Stimulated activated naive CD8-positive, alpha-beta T cell treated with anti-CD3 and anti-CD28 coated beads, Interleukin-15, Interleukin-2, amounts not matched to agents 100 U/mL and 50 U/mL, for 24 hours (primary cell): ENCODE data around the gene NINL.

ENCODE experiments used
- ATAC-seq: fragments of 150-1000 bp; cut with Tn5 transposase; one replicate; pipeline ENCODE4 v1.10.0; 2021
- DNase-seq: peaks from one replicate; pipeline ENCODE4 v3.0.0; 2021

NINL gene

GRCh38 chr20:25461786-25462545 is 123.4 kb downstream of the NINL start:
- ATAC-seq (no peak), DNase-seq (no peak)

GRCh38 chr20:25461281-25461650 is 124.1 kb downstream of the NINL start:
- DNase-seq: no peak
- no peak for ATAC-seq

- ATAC-seq (no peak), DNase-seq (no peak)
Observed at GRCh38 chr20:25460566-25461280, 124.6 kb downstream of the NINL start.

- ATAC-seq (no peak), DNase-seq (no peak)
Observed at GRCh38 chr20:25459916-25460535, 125.3 kb downstream of the NINL start.

- ATAC-seq: no peak
- DNase-seq: no peak
Observed at GRCh38 chr20:25459111-25459830, 126.1 kb downstream of the NINL start.

GRCh38 chr20:25457886-25458680 is 127.2 kb downstream of the NINL start:
- DNase-seq (no peak), ATAC-seq (no peak)

GRCh38 chr20:25454153-25454900 is 131.0 kb downstream of the NINL start:
- no peak for ATAC-seq
- no peak for DNase-seq

GRCh38 chr20:25453035-25453810 is 132.1 kb downstream of the NINL start:
- DNase-seq (no peak), ATAC-seq (no peak)

- no peak for DNase-seq
Observed at GRCh38 chr20:25452333-25452732, 133.0 kb downstream of the NINL start.

GRCh38 chr20:25447671-25448070 is 137.7 kb downstream of the NINL start:
- DNase-seq: no peak
- no peak for ATAC-seq

More at GRCh38 chr20:25452333-25452732, 133.0 kb downstream of the NINL start:
- ATAC-seq: no peak

GRCh38 chr20:25444556-25444955 is 140.8 kb downstream of the NINL start:
- no peak for DNase-seq
- no peak for ATAC-seq

- DNase-seq: no peak
- no peak for ATAC-seq
Observed at GRCh38 chr20:25439328-25439727, 146.0 kb downstream of the NINL start.

- DNase-seq: no peak
Observed at GRCh38 chr20:25437153-25437581, 148.2 kb downstream of the NINL start.

GRCh38 chr20:25424536-25424935 is 160.8 kb downstream of the NINL start:
- no peak for ATAC-seq
- DNase-seq: no peak

More at GRCh38 chr20:25437153-25437581, 148.2 kb downstream of the NINL start:
- ATAC-seq: no peak

GRCh38 chr20:25422032-25422431 is 163.3 kb downstream of the NINL start:
- ATAC-seq (no peak), DNase-seq (no peak)

GRCh38 chr20:25421102-25421501 is 164.2 kb downstream of the NINL start:
- ATAC-seq (no peak), DNase-seq (no peak)

GRCh38 chr20:25418776-25419175 is 166.6 kb downstream of the NINL start:
- ATAC-seq: no peak
- no peak for DNase-seq

GRCh38 chr20:25408890-25409289 is 176.4 kb downstream of the NINL start:
- ATAC-seq (no peak), DNase-seq (no peak)

GRCh38 chr20:25408170-25408547 is 177.2 kb downstream of the NINL start:
- ATAC-seq: no peak
- no peak for DNase-seq
